Kidney tubule cell (primary cell): ENCODE data around the gene KLK14.

Experiments
- DNase-seq: peaks from one replicate; pipeline ENCODE4 v3.0.0-alpha.2; 2018; ENCODE audit warnings: low spot score

KLK14 gene

DNA sequence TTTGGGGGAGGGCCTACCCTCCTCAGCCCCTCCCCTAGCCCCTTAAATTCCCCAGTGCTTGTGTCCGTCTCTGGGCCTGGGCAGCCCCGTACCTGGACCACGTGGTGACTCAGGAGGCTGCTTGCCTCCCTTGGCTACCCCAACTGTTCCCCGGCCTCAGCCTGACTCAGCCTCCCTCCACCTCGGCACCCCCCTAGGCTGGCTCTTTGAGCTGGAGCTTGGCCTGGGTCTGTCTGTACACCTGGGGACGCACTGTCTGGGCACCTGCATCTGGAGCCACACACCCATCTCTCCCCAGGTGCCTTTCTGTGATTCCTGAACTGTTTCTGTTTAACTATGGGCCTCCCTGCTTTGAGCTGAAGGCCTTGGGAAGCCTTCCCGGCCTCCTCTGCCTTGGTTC is 1.8 kb upstream of the KLK14 start:
- no peak for DNase-seq

- DNase-seq, result no peak
These were observed 1.1 kb upstream of the KLK14 start for GRCh38 chr19:51083783-51084182.

- no peak for DNase-seq
These were observed 494 bp upstream of the KLK14 start for GRCh38 chr19:51083181-51083580.

DNA sequence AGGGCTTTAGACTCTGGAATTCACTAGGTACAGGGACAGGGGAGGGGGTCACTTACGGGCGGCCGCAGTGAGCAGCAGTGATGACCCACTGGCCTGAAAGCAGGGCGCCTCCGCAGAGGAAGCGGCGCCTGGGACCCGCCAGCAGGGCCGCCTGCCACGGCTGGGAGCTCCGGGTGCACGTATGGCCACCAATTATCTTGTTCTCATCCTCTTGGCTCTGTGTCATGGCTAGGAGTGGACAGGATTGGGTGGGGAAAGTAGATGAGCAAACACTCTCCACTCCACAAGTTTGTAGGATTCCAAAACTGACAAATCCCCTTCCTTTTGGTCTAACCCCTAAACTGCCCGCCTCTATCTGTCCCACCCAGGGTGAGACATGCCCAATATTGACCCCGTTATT is 1.2 kb downstream of the KLK14 start:
- DNase-seq, result no peak

GRCh38 chr19:51079481-51080110 is 3.1 kb downstream of the KLK14 start:
- no peak for DNase-seq

- no peak for DNase-seq
These were observed 4.0 kb downstream of the KLK14 start for GRCh38 chr19:51078731-51079130.

DNA sequence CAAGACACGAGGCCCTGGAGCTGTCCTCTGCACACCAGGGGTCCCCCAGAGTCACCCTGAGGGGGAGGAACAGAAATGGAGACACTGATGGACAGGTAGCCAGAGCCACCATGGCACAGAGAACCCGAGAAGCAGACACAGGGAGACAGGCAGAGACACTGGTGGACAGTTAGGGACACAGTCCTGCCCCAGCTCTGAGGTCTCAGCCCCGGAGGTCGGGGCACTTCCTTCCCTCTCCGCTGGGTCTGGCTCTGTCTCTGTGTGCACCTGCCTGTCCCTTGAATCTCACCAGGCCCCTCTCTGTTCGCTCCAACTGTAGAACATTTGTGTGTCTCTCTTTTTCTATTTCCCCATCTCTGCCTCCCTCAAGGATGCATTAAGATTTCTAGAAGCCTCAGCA is 4.6 kb downstream of the KLK14 start:
- DNase-seq, result no peak

- no peak for DNase-seq
These were observed 6.0 kb downstream of the KLK14 start for GRCh38 chr19:51076631-51077213.

DNA sequence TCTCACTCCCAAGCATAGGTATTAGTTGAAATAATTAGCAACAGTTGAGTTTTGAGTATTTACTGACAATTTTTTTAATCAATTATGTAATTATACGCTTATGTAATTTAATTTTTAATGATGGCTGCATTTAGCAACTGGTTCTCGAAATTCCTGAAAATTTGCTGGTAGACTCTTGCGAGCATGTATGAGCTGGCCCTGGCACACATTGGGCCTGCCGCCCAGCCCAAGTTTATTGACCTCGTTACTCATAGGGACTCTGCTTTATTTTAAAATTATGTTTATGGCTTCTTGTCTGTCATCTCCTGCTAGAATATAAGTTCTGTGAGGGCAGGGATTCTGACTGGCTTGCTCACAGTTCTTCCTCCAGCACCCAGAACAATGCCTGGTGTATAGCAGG is 6.7 kb downstream of the KLK14 start:
- no peak for DNase-seq

GRCh38 chr19:51071095-51071405 is 11.6 kb downstream of the KLK14 start:
- DNase-seq, result no peak

DNA sequence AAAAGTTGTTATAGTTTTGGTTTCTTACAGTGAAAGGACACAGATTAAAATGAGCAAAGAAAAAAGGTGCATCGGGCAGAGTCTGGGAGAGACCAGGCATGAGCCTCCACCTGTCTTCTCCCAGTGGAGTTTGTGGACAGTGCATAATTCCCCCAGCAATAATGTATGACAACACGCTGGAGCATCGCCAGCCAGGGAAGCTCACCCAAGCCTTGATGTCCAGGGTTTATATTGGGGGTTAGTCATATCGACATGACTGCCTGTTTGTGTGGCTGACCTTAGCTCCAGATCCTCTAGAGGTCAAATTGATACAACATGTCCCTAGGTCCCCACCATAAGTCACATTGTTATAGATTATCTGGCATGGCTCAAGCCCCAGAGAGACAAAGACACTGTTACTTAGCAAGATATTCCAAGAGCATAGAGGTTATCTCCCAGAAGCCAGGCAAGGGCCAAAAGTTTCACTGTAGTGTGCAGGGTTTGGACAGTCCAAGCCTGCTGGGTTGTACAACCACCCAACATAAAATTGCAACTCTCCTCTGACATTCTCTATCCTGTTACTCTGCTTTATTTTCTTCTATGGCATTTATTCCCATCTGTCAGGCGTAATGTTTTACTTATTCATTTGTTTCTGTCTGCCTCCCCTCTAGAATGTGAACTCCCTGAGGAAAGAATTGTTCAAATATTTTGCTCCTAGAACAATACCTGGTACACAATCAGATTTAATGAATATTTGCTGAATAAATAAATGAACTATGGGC is 12.2 kb downstream of the KLK14 start:
- no peak for DNase-seq

GRCh38 chr19:51066393-51067186 is 16.1 kb downstream of the KLK14 start:
- no peak for DNase-seq

GRCh38 chr19:51065221-51065960 is 17.3 kb downstream of the KLK14 start:
- no peak for DNase-seq

DNA sequence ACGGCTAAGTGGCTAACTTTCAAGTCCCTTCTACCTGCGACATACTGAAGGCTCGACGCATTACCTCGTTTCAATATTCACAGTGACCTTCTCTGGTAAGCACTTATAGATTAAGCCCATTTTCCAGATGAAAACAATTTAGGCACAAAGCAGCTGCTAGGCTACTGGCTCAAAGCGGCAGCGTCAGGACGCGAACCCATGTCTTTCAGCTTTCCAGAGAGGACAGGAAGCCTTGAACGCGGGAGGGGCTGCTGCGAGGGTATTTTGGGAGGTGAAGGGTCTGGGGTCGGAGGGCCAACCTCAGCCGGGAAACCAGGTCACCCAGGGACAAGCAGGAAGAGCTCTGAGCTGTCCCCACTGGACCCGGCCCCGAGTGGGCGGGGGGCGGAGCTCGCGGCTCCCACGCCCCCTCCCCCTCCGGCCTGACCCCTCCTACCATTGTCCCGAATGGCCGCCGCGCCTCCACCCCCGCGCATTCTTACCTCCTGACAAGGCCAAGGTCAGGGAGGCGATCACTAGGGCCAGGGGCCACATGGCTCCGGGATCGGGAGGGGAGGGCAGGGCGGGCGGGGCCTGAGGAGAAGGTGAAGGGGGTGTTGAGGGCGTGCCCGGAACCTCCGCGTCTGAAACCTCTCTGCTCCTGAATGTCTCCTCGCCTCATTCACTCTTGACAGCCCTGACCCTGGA is 18.0 kb downstream of the KLK14 start, which contains the start of gene KLK13:
KLK13 (minus strand) TSS at position 559 of the 687 bp plus-strand sequence; CDS start at position 534, 25 bp downstream.
- DNase-seq, result peak; percentile 25

GRCh38 chr19:51063664-51064063 is 19.0 kb downstream of the KLK14 start:
- no peak for DNase-seq

DNA sequence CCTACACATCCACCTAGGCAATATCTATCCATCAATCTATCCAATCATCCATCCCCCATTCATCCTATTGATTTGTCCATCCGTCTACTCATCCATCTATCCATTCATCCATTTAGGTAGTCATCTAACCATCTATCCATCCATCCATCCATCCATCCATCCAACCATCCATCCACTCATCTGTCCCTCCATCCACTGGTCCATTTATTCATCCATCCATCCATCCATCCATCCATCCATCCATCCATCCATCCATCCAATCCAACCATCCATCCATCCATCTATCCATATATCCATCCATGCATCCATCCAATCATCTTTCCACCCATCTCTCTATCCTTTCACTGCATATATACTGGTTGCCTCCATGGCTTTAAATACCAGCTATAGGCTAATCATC is 21.7 kb downstream of the KLK14 start:
- no peak for DNase-seq

DNA sequence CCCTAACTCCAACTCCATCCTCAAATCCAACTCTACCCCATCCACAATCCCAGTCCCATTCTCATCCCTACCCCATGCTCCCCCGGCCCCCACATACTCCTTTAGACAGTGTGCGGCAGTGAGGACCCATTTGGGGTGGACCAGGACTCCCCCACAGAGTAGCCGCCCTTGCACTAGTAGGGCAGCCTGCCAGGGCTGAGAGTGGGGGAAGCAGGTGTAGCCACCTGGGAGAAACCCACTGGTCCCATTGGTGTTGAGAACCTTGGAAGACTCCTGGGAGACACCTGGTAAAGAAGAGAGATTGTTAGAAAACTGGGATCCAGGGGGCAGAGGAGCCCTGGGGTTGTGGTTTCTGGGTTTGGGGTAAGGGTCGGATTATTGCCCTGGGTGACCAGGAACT is 22.4 kb downstream of the KLK14 start:
- DNase-seq, result no peak

GRCh38 chr19:51059715-51060114 is 23.0 kb downstream of the KLK14 start:
- DNase-seq, result no peak

GRCh38 chr19:51055866-51056265 is 26.8 kb downstream of the KLK14 start:
- DNase-seq, result no peak

- DNase-seq, result no peak
These were observed 35.7 kb downstream of the KLK14 start for GRCh38 chr19:51047031-51047335.

DNA sequence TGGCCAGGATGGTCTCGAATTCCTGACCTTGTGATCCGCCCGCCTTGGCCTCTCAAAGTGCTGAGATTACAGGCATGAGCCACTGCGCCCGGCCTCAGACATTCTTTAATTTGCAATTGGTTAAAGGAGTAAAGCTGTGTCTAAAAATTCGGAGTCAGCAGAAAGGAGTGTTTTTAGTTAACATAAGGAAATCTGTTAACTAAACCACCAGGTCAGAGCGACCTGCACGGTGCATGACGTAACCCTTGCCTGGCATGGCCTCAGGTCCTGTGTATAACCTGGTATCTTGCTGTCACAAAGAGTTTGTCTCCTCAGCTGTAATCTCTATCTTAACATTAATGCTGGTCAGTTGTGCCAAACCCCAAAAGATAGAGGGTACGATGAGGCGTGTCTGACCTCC is 38.4 kb downstream of the KLK14 start:
- no peak for DNase-seq

DNA sequence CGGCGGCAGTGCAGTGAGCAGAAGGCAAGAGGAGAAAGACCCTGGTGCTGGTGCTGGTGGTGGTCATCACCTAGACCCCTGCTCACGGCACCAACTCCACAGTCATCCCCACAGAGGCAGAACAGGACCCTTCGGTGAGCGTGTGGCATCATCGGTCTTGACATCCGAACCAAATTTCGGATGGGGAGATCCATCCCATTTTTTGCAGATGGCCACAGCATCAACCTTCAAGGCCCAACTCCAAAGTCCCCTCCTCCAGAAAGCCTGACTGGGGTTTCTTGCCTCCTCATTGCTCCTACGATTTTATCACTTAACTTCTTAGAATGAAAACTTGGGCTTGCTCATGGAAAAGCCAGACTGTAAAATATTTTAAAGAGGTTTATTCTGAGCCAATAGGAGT is 39.2 kb downstream of the KLK14 start:
- no peak for DNase-seq
